HG03039 (cell line): Measurements from ENCODE around the gene CD300E.
"Not testable (repeated sequence)": the region's sequence is repeated elsewhere in the genome, so short reads cannot be mapped to it uniquely, and the experiment has no call there.

Source experiments
- ATAC-seq: cut with Tn5 transposase; IDR thresholded peaks from one replicate; pipeline ENCODE4 v1.9.1; 2021; ENCODE audit warnings: mild to moderate bottlenecking, moderate library complexity; ENCODE audit not compliant: unreplicated experiment

CD300E gene

DNA sequence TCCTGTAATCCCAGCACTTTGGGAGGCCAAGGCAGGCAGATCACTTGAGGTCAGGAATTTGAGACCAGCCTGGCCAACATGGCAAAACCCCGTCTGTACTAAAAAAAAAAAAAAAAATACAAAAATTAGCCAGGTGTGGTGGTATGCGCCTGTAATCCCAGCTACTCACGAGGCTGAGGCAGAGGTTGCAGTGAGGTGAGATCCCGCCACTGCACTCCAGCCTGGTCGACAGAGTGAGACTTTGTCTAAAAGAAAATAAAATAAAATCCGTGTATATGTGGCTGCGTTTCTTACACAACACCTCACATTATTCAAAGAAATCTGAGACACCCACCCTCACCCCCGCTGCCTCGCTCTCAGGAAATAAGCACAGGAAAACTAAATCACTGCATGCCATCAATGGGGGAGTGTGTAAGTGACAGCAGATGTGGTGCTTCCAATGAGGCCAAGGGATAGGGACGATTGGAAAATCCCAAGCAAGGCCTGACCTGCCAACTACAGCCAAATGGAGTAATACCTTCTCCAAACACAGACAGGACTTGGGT lies 13.1 kb upstream of the CD300E start:
- ATAC-seq: not testable (repeated sequence)

DNA sequence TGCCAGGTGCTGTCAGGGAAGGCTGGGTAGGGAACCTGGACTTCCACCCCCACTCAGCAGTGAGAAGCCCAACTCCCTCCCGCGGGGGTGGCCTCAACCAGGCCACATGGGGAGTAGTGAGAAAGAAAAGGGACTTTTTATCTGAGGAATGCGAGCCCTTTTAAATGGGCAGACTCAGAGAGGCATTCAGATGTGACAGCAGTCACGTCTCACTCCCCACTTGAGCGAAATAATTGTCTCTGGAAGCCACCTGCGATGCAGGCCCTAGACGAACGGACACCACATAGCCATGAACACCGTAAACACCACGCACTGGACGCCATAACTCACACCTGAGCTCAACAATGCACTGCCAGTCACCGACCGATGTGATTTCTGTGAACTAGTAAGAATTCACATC lies 11.9 kb upstream of the CD300E start:
- ATAC-seq: no peak

DNA sequence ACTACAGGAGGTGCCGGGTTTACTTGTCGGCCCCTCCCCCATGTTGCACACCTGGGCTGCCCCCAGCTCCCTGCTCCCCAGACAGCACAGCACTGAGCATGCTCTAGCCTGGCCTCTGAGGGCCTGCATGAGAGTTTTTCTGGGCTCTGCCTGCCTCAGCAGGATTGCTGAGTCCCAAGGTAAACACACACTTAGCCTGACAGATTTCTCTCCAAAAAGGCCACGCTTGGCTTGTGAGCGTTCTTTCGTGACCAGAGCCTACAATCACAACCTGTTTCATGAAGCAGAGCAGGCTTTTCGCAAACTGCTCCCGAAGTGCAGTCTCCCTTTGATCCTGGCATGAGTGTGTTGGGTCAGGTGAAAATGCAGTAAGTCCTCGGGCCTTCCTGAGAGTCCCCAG lies 9.8 kb upstream of the CD300E start:
- ATAC-seq: no peak

DNA sequence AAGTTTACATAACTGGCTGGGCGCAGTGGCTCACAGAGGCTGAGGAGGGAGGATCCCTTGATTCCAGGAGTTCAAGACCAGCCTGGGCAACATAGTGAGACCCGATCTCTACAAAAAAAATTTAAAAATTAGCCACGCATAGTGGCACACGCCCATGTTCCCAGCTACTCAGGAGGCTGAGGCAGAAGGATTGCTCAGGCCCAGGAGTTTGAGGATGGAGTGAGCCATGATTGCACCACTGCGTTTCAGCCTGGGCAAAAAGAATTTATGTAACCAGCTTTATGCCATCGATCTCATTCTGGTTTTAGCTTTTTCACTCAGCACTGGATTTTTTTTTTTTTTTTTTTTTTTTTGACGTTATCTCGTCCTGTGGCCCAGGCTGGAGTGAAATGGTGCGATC lies 9.1 kb upstream of the CD300E start:
- no peak for ATAC-seq

DNA sequence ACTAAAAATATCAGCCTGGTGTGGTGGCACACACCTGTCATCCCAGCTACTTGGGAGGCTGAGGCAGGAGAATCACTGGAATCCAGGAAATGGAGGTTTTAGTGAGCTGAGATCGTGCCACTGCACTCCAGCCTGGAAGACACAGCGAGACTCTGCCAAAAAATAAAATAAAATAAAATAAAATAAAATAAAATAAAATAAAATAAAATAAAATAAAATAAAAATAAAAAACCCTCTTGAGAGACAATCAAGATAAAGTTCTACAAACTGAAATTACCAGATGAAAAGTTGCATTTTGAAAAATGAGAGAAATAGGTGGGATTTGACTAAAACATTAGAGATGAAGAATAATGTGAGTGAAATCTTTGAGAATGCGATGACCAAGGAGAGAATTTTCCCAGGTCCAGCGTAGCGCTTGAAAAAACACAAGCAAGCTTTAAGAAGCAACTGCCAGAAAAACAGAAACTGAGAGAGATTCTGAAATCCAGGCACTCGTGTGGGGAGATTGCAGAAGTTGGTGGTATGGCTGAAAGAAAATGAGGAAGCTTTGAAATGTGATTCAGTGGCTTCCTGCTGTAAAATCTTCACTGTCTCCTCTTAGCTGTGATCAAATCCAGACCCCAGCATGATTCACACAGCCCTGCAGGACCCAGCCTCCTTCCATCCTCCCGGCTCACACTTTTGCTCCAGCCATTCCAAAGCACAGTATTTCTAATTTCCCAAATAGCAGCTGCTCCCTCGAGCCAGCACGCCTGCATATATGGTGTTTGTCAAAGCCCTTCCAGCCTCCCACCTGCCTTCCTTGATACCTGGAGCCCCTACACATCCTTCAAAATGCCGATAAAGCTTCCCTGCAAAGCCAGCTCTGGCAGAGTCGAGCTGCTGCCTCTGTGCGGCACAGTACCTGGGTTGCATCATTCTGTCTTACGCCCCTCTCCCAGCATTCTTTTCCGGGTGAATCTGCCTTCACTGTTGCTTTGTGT lies 8.2 kb upstream of the CD300E start:
- no peak for ATAC-seq

DNA sequence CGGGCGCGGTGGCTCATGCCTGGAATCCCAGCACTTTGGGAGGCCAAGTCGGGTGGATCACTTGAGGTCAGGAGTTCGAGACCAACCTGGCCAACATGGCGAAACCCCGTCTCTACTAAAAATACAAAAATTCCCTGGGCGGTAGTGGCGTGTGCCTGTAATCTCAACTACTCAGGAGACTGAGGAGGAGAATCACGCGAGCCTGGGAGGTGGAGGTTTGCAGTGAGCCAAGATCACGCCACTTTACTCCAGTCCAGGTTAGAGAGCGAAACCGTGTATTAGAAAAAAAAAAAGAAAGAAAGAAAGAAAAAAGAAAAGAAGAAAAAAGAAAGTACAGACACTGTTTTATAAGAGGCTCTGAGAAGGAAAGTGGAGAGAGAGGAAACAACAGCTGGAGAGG lies 6.7 kb upstream of the CD300E start:
- not testable (repeated sequence) for ATAC-seq

DNA sequence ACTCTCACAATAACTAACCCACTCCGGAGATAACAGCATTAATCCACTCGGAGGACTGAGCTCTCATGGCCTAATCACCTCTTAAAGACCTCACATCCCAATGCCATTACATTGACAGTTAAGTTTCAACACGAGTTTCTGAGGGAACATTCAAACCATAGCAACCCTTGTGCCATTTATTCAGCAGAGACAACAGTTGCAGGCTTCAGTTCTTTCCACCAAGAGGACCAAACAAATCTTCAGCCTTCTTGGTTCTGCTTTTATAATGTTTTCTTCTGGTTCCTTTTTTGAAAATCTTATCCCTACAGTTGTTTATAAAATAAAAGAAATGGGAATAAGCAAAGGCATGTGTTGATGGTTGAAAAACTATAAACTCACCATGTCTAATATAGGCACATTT lies 2.1 kb upstream of the CD300E start:
- ATAC-seq: no peak

DNA sequence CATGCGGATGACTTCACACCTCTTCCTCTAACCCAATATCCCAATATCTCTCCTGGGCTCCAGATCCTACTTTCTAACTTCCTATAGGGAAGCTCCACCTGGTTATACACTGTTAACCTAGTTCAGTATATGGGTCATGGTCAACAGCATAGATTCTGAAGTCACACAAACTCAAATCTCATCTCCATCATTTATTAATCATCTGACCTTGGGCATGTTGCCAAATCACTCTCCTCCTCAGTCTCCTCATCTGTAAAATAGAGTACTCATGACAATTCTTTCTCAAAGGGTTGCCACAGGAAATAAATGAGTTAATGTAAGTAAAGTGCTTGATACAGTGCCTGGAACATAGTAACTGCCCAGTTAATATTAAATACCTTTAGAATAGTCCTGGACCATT lies 593 bp upstream of the CD300E start:
- no peak for ATAC-seq

DNA sequence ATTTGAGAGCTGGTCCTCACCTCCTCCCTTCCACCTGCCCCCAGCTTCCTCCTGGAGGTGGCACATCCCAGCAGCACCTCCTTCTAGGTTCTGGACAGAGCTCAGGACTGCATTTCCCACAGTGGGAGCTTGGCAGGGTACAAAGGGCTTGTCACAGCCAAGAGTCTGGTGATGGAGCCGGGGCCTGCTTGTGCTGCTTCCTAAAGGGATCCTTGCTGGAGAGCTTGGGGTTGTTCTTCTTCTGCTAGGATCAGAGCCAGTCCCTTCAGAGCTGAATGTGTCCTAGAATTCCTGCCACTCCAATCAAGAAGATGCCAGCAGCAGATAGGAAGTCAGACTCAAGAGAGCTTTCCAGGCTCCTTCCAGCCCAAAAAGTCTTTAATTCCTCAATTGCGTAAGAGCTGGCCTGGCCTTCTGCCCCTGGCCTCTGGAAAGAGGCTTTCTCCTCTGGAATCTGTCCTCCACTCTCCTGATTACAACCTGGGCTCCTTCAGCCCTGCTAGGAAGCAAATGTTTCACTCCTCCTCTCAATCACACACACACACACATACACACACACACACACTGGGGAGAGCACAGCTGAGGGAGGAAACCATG lies 4.4 kb downstream of the CD300E start:
- no peak for ATAC-seq

DNA sequence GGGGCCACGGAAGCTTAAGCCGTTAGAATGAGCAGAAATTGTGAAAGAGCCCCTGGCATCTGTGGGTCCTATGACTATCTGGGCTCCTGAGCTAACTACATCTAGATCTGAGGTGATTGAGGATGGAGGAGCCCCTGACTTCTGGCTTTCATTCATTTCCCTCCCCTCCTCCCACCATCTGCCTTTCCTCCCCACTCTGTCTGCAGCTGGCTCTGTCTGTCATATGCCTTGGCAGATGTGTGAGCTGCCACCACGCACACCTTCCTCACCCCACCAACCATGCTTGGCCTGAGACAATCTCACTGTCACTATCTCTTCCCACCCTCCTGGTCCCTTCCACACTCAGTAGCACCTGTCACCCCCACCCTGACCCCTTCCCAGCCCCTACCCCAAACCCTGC lies 5.1 kb downstream of the CD300E start:
- no peak for ATAC-seq

DNA sequence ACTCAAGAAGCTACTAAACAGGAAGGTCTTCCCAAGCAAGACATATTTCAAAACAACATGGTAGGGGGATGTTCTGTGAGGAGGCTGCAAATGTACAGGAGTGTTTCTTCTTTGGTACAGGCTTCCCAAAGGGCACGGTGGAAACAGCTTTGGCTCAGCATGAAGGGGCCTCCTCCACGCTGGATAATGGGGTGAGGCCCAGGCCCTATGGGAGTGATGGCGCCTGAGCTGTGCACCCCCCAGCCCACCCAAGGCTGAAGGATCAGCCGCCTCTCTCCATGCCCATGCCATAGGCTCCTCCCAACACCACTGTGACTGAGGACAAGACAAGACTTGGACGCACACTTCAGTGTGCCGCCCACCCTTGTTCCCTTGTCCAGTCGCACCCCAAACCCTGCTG lies 6.8 kb downstream of the CD300E start:
- ATAC-seq: no peak

DNA sequence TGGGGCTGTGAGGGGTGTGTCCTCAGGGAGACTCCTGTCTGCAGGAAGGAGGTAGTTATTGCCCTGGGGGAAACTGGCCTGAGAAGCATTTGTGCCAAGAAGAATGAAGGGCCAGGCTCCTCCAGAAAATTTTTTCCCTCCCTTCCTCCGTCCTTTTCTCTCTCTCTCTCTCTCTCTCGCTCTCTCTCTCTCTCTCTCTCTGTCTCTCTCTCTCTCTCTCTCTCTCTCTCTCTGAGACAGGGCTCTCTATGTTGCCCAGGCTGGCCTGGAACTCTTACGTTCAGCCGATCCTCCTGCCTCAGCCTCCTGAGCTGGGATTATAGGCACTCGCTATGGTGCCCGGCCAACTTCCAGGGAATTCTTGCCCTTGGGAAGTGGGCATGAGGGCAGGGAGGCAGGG lies 11.5 kb downstream of the CD300E start:
- no peak for ATAC-seq

DNA sequence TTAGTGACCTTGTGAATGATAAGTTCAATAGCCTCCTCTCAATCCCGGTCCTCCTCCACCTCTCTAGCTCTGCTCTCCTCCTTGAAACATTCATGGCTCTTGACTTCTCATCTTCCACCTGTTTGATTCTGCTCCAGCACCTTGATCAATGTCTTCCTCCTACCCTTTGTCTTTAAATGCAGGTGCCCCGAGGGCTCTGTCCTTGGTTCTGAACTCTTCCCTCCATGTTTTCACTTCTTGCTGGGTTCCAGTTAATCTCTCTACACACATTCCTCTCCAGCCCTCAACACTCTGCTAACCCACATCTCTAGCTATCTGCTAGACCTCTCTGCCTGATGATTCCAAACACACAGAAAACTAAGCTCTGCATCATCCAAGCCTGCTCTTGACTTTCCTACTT lies 13.4 kb downstream of the CD300E start:
- ATAC-seq: no peak

DNA sequence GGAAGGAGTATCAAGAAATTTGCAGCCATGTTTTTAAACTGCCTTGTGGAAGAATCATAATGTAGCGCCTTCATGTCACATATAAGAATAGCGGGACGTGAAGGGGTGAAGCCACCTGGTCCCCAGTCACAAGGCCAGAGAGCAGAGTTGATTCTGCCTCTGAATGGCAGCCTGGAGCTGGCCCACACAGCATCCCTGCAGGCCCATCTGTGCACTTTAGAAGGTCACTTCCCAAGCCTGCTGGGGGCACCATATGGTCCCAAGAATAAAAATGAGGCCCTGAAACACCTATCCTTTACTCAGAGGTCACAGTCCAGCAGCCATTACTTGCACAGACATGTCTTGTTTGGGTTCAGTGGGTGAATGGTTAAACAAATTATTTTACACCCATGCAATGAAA lies 15.0 kb downstream of the CD300E start:
- no peak for ATAC-seq

DNA sequence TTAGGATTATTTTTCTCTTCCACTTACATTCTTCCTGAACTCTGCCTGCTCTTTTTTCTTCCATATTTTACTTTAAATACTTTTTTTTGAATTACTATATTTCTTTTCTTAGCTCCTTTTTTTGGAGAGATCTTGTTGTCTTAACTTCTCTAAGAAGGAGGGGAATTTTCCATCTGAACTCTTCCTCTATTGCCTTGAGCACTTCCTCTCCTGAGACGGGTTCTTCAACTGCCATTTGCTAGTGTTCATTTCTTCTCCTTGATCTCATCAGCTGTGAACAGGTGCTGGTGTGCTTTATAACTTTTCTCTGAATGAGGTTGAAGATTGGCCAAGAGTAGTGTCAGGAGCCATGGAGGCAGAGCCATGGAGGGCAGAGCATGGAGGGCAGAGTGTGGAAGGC lies 16.3 kb downstream of the CD300E start:
- no peak for ATAC-seq

DNA sequence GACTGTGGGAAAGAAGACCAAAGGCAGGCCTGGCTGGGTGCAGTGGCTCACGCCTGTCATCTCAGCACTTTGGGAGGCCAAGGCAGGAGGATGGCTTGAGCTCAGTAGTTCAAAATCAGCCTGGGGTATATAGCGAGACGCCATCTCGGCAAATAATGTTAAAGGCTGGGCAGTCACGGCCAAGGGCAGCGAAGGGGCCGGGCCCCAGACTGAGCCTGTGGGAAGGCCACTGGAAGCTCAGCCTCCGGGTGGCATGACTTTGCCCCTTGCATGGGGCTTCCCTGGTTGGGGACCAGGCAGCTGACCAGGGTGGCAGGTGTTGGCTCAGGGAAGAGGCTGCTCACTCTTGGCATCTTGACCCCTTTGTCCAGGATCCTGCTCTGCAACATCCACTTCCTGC lies 17.5 kb downstream of the CD300E start:
- ATAC-seq: no peak

DNA sequence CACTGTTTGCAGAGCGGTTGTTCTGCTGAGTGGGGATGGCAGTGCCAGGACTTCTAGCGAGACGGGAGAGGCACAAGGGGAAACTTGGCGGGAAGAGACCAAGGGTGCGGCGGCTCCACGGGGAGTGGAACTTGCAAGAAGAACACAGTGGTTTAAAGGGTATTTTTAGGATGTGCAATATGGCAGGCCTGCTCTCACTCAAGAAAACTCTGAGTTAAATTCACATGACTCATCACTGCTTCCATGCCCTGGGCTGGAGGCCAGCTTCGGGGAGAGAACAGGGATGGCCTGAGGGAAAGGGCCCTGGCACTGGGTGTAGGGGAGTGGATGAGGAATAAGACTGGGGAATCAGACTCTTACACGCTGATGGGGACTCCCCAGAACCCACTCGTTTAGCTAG lies 18.2 kb downstream of the CD300E start:
- ATAC-seq: no peak

DNA sequence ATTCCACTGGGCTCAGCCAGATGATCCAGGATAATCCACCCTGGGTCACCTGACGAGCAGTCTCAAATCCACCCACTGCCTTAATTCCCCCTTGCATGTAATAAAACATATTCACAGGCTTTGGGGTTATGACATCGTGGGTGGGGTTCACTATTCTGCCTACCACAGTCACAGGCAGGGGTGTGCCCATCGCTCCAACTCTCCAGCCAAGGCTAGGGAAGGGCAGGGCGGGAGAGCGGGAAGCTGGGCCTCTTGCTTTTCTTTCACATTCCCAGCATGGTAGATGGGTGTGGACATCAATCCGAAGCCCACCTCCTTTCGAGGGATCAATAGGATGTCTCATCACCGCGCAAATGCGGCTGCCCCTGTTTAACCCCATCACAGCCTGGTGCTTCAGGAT lies 18.8 kb downstream of the CD300E start:
- ATAC-seq: no peak

DNA sequence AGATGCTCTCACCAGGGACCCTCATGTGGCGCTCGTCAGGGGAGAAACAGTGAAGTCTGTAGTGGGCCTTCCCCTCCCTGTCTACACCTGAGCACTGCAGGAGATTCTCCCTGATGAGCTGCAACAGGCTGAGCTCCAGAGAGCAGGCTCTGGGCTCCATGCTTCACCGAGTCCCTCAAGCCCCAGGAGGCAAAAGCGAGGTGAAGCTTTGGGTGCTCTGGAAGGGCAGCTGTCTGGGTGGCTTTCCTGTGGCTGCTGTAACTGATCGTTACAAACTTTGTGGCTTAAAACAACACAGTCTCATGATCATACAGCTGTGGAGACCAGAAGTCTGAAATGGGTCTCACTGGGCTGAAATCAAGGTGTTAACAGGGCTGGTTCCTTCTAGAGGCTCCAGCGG lies 19.3 kb downstream of the CD300E start:
- ATAC-seq: no peak

DNA sequence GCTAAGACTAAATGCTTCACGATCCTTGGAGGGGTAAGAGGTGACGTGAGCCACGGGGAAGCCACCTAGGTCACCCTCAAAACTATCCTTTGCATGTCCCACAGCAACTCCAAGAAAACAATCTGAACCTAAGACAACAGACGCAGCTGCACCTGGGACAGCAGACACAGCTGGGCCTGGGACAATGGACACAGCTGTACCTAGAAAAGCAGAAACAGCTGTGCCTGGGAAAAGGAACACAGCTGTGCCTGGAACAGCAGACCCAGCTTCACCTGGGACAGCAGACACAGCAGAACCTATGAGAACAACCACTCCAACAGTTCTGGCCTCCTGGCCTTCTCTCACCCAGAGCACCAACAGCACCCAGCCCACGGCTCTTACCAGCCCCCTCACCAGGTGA lies 19.8 kb downstream of the CD300E start:
- no peak for ATAC-seq

DNA sequence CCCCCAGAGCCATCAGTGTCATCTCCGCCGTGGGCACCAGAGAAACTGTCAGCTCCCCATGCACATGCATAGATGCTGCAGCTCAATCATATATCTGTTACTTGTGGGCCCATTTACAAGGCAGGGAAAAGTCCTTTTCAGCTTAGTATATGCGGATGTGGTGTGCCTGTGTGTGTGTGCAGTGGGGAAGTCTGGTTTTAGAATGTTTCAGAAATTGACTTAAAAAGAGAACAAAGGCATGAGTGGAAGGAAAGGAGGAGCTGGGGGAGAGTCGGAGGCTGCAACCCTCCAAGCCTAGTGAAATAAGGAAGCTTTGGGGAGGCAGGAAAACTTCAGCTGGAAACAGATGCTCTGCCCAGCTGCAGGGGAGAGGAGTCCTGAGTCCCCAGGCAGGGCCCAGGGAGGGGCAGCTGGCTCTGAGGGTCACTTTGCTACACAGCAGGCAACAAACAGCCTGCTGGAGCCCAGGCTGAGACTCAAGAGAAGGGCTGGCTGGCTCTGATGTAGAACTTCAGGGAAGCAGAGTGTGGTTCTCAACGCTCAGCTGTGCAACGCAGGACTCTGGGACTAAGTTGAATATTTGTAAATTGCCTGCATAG lies 20.4 kb downstream of the CD300E start:
- no peak for ATAC-seq
